ENCODE data around the gene SCN2B. TPM values are rescaled to one million over a fixed set of nuclear protein-coding genes. Genes with fewer than 3 reads are reported as not detected.
"Not testable (repeated sequence)": the region's sequence is repeated elsewhere in the genome, so short reads cannot be mapped to it uniquely, and the experiment has no call there.

Gene SCN2B
- total RNA-seq, 6 donors from 2014 or later = 0.22 to 2.4 (median 0.32) TPM; not detected in 2

DNA sequence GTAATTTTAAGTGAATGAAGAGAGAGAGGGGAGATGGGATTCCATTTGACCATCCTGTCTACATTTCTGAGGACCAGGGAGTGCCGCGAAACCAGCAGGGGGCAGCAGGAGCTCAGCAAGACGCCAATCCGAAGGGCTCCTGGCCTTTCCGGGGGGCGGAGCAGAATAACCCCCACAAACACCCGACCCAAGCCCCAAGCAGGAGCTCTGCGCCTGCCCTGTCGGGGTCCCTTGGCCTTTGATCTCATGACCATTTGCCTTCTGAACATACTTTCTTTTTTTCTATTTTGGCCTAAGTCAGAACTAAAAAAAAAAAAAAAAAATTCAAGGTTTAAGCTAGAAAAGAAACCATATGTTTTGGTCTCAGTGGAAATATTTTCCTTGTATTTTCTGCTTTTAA, 21.9 kb upstream of the SCN2B start:
- Histone ChIP-seq H3K36me3 (peaks cover 0 to 4% (median 0%) of the 10 kb centered on the region in 4 donors), H3K4me3 (peak overlapping the region in 1 of 4 donors; percentile 15), H3K27ac (peak overlapping the region in 1 of 4 donors; percentile 38), H3K4me1 (peaks cover 10 to 19% (median 16%) of the 10 kb centered on the region in 4 donors), H3K27me3 (no peaks in the 10 kb centered on the region), H3K9me3 (no peaks in the 10 kb centered on the region)
- DNase-seq = peak; percentile 73 to 84
- peak; percentile 64 to 80 for ATAC-seq (ENCODE audit: low FRiP score in 2 of 2)
- no peak for TF ChIP-seq POLR2AphosphoS5 (IDR thresholded peaks at IDR 0.05)
- TF ChIP-seq, protein P1, sequence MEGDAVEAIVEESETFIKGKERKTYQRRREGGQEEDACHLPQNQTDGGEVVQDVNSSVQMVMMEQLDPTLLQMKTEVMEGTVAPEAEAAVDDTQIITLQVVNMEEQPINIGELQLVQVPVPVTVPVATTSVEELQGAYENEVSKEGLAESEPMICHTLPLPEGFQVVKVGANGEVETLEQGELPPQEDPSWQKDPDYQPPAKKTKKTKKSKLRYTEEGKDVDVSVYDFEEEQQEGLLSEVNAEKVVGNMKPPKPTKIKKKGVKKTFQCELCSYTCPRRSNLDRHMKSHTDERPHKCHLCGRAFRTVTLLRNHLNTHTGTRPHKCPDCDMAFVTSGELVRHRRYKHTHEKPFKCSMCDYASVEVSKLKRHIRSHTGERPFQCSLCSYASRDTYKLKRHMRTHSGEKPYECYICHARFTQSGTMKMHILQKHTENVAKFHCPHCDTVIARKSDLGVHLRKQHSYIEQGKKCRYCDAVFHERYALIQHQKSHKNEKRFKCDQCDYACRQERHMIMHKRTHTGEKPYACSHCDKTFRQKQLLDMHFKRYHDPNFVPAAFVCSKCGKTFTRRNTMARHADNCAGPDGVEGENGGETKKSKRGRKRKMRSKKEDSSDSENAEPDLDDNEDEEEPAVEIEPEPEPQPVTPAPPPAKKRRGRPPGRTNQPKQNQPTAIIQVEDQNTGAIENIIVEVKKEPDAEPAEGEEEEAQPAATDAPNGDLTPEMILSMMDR (IDR thresholded peaks at IDR 0.05) = peak; percentile 61 to 86 (median 82)
- 0 to 1% methylated on average over 8 to 9 of the region's 9 CpGs for WGBS, 2 donors

DNA sequence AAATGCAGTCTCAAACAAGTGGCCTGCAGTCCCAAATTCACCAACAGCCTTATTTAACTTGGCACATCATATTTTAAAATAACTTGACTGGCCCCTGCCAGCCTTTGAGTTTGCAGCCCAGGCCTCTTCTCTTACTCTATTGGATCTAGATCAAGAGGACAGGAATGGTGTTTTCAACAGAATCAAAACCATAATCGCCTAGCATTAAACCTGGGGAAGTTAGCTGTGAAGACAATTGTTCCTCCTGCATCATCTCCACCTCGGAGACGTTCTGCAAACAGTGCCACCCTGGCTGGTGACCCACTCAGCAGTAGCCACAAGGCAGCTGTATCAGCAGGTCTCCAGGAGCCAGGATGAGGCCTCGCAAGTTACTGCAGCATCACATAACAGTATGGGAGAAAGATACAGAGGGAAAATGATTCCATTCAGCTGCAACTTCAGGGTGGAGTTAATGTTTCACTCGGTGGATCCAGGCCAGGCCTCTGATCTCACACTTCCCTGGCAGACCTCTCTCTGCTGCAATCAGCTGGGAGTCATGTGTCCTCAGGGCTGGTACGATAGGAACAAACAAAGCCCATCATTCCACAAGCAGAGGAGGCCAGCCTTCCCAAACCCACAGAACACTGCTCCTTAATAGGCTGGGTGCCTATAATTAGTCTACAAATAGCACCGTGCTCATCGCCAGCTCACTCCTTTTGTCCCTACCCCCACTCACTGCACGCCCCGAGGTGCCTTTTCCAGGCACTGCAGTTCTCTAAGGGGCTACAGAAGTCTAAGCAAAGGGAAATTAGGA, 18.6 kb upstream of the SCN2B start:
- H3K4me1 ChIP-seq = peaks cover 10 to 19% (median 16%) of the 10 kb centered on the region in 4 donors
- ATAC-seq (ENCODE audit: low FRiP score in 2 of 2) (peak; percentile 94 to 96), DNase-seq (peak in 1 of 2 donors; percentile 88)
- H3K27me3 ChIP-seq = no peaks in the 10 kb centered on the region
- H3K4me3 ChIP-seq = no peak overlapping the region
- H3K27ac ChIP-seq = peak overlapping the region in 3 of 4 donors; percentile 30 to 44 (median 43)
- no peaks in the 10 kb centered on the region for H3K36me3 ChIP-seq
- H3K9me3 ChIP-seq = no peaks in the 10 kb centered on the region
- TF ChIP-seq, protein P1 (IDR thresholded peaks at IDR 0.05) = no peak
- TF ChIP-seq POLR2AphosphoS5 (IDR thresholded peaks at IDR 0.05) = peak in 1 of 2 donors; percentile 44
- TF ChIP-seq POLR2A (IDR thresholded peaks at IDR 0.05) = peak in 1 of 4 donors; percentile 23
- TF ChIP-seq EP300 (IDR thresholded peaks at IDR 0.05) = no peak
- WGBS, 2 donors = 36 to 55% methylated on average over 9 to 10 of the region's 10 CpGs

DNA sequence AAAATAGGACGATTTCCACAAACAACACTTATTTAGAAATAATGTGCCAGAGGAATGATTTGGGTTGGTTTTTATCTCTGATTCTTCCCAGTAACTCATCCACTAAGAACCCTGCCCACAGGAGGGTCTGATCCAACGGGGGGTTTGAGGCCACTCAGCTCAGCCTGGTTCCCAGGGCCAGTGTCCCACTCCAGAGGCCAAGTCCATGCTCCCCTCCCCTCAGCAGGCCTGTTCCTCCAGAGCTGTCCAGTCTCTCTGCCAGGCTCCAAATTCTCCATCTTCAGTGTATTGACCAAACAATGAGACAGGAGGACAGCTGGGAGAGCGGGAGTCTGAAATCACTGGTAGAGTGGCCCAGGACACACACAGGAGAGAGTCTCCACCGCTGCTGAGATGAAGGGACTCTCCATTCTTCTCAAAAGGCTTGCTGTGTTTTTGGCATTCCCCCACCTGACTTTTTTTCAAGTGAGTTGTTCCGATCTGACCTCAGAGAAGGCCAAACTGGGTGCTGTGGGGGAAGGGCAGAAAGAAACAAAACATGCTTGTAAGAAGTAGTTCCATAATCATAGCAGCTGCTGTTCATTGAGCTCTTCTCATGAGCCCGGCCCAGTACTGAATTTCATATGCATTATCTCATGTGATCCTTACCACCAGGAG, 17.6 kb upstream of the SCN2B start:
- H3K4me1 ChIP-seq = peaks cover 10 to 18% (median 16%) of the 10 kb centered on the region in 4 donors
- no peak overlapping the region for H3K4me3 ChIP-seq
- H3K27ac ChIP-seq = no peak overlapping the region
- 61 to 72% methylated on average over 6 of the region's 6 CpGs for WGBS, 2 donors
- ATAC-seq (ENCODE audit: low FRiP score in 2 of 2) (no peak), DNase-seq (no peak)
- no peak for TF ChIP-seq EP300 (IDR thresholded peaks at IDR 0.05)
- TF ChIP-seq POLR2AphosphoS5 (IDR thresholded peaks at IDR 0.05) = no peak
- TF ChIP-seq POLR2A (IDR thresholded peaks at IDR 0.05) = no peak
- TF ChIP-seq, protein P1 (IDR thresholded peaks at IDR 0.05) = no peak
- H3K27me3 ChIP-seq = no peaks in the 10 kb centered on the region
- no peaks in the 10 kb centered on the region for H3K9me3 ChIP-seq
- H3K36me3 ChIP-seq = no peaks in the 10 kb centered on the region

DNA sequence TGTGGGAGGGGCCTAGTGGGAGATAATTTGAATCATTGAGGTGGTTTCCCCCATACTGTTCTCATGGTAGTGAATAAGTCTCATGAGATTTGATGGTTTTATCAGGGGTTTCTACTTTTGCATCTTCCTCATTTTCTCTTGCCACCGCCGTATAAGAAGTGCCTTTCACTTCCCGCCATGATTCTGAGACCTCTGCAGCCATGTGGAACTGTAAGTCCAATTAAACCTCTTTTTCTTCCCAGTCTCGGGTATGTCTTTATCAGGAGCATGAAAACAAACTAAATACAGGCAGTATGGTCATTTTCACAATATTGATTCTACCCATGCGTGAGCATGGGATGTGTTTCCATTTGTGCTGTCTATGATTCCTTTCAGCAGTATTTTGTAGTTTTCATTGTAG, 16.4 kb upstream of the SCN2B start:
- peaks cover 3 to 11% (median 9%) of the 10 kb centered on the region in 4 donors for H3K4me1 ChIP-seq
- ATAC-seq (ENCODE audit: low FRiP score in 2 of 2); H3K27me3 ChIP-seq; DNase-seq; H3K4me3 ChIP-seq; H3K9me3 ChIP-seq; H3K36me3 ChIP-seq; H3K27ac ChIP-seq: not testable (repeated sequence)
- WGBS, 2 donors = 89 to 93% methylated on average over 5 of the region's 5 CpGs

DNA sequence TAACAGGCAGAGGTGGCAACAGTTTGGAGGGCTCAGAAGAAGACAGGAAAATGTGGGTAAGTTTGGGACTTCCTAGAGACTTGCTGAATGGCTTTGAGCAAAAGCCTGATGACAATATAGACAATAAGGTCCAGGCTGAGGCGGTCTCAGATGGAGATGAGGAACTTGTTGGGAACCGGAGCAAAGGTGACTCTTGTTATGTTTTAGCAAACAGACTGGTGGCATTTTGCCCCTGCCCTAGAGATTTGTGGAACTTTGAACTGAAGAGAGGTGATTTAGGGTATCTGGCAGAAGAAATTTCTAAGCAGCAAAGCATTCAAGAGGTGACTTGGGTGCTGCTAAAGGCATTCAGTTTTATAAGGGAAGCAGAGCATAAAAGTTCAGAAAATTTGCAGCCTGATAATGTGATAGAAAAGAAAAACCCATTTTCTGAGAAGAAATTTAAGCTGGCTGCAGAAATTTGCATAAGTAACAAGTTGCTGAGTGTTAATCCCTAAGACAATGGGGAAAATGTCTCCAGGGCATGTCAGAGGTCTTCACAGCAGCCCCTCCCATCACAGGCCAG, 14.6 kb upstream of the SCN2B start:
- not testable (repeated sequence) for ATAC-seq (ENCODE audit: low FRiP score in 2 of 2)
- 67 to 82% methylated on average over 2 of the region's 2 CpGs for WGBS, 2 donors
- peaks cover 3 to 11% (median 9%) of the 10 kb centered on the region in 4 donors for H3K4me1 ChIP-seq

More for the DNA sequence above, 14.6 kb upstream of the SCN2B start:
- not testable (repeated sequence) for DNase-seq, H3K27ac ChIP-seq, H3K27me3 ChIP-seq, H3K36me3 ChIP-seq, H3K4me3 ChIP-seq, H3K9me3 ChIP-seq

Data from upper lobe of left lung (tissue), 6 donors.